SIG-M5 treated with dmso at 0.1 percent for 504 hours (cell line): ENCODE data around the gene MSI2.

Experiments used
- DNase-seq: peaks from one replicate; lab custom pipeline; 2025; ENCODE audit not compliant: unreplicated experiment; lab: John Stamatoyannopoulos, UW

The MSI2 gene

DNA sequence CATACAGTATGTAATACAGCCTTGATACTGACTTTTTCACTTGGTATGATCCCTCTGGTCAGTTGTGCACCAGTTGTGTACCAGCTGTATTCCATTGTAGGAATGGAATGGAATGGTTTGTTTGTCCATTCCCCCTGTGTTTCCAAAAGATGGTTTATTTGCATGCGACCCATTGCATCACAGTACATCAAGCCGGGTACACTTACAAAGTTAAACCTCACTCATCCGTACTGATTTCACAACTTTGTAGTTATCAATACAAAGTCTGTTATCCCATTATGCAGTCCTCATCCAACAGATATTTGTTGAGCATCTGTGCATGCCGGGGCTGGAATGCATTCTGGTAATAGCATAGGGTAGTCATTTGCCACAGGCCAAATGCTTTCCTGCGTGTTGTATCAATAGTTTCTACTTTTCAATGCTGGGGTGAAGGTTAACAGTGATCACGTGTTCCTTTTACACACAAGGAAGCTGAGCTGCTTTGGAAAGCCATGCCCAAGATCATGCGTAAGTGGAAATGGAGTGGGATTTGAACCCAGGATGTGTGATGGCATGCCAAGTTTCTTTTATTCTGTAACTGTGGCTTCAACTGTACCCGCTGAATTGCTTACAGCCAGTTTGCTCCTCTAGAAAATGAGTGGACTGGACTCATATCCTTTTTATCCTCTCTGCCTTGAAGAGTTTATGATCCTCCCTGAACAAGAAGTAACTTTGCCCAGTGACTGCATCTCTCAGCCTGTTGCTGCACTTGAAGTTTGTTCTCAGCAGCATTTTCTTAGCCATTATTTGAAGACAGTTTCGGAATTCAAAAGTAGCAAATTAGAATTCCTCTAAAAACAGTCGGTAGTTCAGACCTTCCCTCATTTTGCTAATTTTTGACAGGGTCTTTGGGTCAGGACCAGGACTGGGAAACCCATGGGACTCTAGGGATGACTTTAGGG lies 260.2 kb downstream of the MSI2 start:
- no peak for DNase-seq

- DNase-seq: no peak
Measured at GRCh38 chr17:57517273-57517631, 260.9 kb downstream of the MSI2 start.

- DNase-seq: no peak
Measured at GRCh38 chr17:57517632-57518456, 261.5 kb downstream of the MSI2 start.

- no peak for DNase-seq
Measured at GRCh38 chr17:57518587-57519581, 262.6 kb downstream of the MSI2 start.

GRCh38 chr17:57519800-57520199 lies 263.5 kb downstream of the MSI2 start:
- DNase-seq: no peak

DNA sequence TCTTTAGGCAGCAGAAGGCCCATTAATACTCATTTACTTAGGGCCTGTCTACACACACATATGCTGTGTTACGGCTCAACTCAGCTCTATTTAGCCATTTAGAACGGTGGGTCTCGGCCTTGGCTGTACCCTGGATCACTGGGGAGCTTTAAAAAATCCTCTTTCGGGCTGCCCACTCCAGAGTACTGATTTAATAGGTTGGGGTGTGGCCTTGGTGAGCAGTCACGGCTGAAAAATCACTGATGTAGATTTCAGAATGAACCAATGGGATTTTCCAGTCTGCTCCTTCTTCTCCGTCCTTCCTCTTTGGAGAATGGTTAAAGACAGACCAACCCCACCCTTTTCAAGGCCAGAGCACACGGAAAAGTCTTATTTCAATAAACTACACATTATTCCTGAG lies 265.3 kb downstream of the MSI2 start:
- no peak for DNase-seq

- no peak for DNase-seq
Measured at GRCh38 chr17:57522042-57523005, 266.0 kb downstream of the MSI2 start.

DNA sequence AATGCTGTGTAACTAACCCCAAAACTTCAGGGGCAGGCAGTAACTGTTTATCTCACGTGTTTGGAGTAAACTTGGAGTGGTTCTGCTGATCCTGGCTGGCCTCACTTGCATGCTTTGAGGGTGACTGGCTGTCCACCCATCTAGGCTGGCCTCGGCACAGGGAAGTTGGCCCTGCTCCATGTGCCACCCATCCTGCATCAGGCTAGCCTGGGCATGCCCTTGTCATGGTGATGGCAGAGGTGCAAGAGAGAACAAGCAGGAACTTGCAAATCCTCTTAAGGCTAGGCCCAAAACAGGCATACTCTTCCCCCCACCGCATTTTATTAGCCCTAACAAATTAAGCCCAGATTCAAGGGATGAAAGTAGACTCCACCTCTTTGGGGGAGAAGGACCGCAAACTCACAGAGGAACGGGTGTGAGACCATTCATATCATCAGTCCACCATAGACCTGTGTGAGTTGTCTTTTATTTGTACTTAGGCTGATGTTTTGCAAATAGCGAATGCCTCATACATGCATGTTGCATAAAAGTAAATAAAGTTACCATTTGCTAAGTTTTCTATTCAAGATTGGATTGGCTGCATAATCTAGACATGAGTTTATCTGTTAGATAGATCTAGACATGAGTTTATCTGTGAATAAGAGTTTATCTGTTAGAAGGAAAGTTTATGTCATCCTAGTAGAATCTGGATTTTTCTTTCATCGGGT lies 267.8 kb downstream of the MSI2 start:
- DNase-seq: no peak

- no peak for DNase-seq
Measured at GRCh38 chr17:57524839-57525568, 268.7 kb downstream of the MSI2 start.

DNA sequence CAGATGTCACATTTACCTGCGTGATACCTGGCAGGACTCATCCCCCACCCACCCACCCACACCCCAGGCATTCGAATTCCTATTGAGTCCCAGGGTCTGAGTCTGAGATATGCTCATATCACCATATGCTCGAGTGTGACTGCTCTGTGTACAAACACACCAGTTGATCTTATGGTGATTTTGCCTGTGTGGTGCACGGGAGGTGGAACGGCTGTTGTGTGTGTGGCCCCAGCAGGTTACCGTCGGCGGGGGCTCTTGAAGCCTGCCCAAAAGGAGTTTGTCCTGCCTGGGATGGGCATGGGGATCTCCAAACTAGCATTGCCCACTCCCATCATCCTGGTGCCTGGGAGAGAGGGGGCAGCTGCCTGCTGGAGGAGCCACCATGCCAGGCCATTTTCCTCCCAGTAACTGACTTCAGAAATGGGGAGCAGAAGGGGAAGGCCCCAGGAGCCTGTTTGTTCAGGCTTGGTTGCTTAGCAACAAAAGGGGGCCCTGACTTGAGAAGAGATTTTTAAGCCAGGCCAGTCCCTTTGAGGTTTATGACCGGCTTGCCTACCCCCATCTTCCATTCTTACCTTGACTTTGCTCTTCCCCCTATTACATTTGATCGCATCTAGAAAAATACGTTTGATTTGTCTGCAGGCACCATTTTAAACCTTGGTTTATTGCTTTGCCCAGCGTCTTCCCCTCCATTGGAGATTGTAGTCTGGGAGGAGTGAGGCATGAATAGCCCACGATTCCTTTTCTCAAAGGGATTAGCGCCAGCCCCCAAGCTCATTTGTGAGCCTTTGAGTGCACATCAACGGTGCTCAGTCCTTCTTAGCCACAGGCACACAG lies 271.1 kb downstream of the MSI2 start:
- DNase-seq: no peak

DNA sequence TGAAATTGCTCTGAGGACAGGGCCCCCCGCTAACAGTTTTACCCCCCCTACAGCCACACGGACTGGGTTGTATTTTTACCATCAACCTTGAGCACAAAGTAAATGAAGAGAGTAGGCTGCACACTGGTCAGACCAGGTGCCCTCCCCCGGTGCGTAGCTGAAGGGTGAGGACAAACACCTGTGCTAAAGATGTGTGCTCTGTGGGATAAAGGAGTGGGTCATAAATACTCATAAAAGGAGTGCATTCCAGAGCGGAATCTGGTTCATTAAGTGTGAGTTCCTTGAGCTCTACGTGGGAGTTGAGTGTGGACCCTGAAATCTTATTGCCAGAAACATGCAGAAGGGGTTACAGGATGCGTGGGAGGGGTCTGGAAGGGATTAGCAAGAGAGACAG lies 271.7 kb downstream of the MSI2 start:
- DNase-seq: no peak

GRCh38 chr17:57530026-57530425 lies 273.7 kb downstream of the MSI2 start:
- DNase-seq: no peak

DNA sequence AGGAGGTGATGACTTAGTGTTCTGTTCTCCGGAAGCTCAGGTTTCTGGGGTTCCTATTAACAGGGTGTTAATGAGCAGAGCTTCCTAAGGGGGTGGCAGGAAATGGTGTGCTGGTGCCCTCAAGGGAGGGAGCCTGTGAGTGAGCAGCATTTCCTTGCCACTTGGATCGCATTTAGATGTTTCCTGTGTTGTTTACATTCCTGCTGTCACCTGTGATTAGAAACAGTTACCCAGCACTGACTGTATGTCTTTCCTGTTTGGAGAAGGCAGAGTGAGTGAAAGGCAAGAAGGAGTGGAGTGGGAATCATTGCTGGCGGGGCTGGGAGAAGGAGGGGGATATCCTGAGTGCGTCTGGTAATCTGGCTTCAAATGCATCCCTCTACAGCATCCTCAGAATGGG lies 274.2 kb downstream of the MSI2 start:
- no peak for DNase-seq

DNA sequence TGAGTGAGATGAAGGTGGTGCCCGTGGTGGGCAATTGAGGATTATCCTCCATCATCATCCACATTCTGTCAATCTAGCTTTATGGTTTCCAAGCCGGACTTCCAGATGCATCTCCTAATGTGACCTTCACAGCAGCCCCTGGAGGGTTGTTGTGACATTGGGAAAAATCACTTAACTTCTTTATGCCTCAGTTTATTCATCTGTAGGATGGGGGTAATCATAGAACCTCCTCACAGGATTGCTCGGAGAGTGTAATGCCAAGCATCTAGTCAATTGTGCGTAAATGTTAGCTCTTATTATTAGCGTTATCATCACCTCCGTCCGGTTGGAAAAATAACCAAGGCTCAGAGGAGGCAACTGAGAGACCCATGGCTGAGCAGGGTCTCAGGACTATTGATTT lies 274.8 kb downstream of the MSI2 start:
- DNase-seq: no peak

DNA sequence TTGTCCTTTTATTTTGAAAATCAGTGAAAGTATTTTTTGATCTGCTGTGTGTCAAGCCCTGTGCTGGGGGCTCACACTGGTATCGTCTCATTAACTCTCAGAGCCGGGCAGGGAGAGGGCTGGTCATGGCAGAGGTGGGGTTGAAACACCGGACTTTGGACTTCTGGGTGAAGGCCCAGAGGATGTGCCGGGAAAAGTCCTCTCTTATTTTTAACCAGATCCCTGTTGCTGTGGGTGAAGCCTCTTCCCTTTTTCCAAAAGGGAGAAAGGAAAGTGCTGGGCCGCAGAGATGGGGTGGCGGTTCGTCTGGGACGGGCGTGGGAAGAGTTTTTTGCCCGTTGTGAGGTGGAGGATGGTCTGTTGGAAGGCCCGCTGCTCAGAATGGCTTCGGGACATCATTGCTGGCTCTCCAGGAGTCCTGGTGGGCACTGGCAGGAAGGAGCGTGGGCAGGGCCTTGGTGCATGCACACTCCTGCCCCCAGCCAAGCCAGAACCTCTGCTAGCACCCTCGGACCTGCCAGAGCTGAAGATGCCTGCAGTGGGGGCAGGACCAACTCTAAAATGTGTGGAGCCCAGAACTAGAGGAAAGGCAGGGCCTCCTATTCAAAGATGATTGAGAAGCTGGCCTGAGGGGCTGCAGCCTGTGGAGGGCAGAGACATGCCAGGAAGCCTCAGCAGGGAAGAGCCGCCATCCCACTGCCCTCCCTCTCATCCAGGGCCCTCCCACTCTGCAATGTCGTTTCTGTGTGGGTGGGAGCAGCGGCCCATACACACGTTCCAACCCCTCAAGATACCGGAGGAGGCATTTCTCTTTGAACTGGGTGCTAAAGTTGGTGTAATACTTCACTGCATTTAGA lies 275.6 kb downstream of the MSI2 start:
- DNase-seq: no peak

GRCh38 chr17:57532556-57532955 lies 276.2 kb downstream of the MSI2 start:
- DNase-seq: no peak

- no peak for DNase-seq
Measured at GRCh38 chr17:57532966-57533365, 276.6 kb downstream of the MSI2 start.
